Colon (tissue), 2 donors: Measurements from ENCODE around the gene CASK.

Experiments used
- FAIRE-seq: peaks from 2 replicates; lab custom pipeline; 2012; peaks lifted over from hg19 to GRCh38; lab: Jason Lieb, UNC
- donor health status: control.
- donor health status: control.

CASK gene

DNA sequence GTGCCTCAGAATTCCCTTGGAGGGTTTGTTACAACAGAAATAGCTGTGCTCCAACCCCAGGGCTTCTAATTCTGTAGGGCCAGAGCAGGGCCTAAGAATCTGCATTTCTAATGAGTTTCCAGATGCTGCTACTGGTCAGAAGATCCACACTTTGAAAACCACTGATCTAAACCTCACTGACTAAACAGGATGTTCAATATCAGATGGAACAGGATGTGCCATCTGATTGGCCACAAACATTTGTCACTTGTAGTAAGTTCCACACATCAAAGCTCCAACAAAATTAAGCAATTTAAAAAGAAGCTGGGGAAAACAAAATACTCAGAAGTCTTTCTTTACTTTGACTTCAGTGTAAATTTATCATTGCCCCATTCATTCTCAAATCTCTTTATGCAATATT is 14.3 kb downstream of the CASK start:
- FAIRE-seq = peak; percentile 61

DNA sequence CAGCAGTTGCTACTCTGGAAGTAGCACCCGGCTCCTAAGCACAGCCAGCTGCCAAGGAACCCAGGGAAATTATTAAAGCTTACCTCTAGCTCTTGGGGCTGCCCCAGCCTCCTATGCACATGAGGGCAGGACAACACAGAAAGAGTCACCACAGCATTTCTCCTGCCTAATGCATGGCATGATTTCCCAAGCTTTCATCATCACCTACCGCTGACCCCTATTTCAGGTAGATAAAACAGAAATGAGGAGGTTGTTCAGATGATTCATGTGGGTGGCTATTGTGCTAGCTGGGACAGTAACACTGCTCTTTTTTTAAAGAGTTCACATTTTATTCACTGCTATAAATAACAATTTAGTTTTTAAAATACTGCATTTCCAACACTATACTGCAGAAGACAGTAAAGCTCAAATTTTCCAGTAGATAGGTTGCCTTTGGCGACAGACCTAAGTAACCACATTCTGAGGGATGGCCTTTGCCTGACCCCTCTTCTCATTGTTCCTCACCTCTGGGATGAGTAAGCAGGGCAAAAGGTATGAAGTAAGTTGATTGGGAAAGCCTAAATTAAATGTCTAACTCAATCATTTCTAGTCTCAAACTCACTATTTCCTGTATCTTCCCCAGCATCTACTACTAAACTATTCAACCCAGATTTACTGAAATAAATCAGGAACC is 16.7 kb downstream of the CASK start:
- FAIRE-seq = no peak

- FAIRE-seq = no peak
These were observed 19.8 kb downstream of the CASK start for GRCh38 chrX:41903544-41903943.

DNA sequence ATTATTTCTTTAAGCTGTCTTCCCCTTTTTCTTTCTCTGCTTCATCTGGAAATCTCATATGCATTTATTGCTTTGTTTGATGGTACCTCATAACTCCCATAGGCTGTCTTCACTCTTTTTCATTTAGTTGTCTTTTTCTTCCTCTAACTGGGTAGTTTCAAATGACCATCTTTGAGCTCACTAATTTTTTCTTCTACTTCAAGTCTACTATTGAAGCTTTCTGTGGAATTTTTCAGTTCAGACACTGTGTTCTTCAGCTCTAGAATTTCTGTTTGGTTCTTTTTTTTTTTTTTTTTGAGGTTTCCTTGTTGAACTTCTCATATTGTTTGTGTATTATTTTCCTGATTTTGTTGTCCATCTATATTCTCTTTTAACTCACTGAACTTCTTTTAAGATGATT is 23.0 kb downstream of the CASK start:
- peak; percentile 53 for FAIRE-seq

DNA sequence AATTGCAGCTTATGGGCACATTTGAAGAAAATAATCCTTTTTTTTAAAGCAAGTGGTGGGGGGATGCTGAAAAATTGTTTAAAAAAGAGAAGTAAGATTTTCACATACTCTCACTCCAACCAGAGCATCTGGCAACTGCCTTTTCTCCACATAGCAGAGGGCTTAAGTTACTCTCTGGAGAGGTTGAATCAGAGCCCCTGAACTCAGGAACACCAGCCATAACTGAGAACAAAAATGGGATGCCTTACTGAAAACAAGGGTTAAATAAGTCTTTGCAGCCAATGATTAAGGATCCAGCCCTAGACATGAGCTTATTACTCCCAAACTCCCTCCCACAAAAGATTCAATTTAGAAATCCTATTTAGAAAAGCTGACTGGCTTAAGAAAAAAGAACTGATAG is 27.5 kb downstream of the CASK start:
- FAIRE-seq = no peak

DNA sequence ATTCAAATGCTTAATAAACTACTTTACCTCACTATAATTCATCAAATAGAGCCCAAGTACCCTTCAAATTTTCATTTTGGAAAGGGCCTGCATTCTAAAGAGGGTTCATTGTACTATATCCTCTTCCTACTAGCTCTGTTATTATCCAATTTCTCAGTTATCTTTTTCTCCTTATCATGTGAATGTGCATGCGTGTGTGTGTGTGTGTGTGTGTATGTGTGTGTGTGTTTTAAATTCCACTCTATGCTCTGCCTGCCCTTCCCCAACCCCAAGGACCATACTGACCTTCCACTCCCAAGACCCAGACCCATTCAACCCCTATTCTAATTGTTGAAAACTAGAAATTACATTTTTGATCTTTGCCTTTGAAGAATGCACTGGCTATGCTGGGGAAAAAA is 33.3 kb downstream of the CASK start:
- FAIRE-seq = no peak

DNA sequence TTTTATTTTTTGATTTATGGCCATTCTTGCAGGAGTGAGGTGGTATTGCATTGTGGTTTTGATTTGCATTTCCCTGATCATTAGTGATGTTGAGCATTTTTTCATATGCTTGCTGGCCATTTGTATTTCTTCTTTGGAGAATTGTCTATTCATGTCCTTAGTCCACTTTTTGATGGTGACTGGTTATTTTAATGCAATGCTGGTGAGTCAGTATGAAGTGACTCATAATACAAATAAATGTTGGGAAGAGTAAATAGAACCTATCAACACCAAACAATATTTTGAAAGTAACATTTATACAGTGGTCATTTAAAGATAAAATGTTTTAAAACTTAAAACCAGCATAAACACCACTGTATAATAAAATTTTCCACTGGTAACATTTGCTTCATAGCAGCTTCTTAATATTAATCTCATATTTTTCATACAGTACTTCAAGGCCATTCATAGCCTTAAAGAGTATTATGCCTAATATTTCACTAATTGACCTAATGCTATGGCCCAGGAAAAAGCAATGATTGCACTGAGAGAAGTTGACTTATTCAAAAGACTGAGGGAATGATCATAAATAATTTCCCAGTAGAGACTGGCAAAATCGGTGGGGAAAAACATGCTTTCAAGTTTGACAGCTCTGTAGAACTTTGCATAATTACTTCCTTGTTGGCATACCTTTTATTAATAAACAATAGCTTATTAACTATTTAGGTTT is 33.9 kb downstream of the CASK start:
- FAIRE-seq = no peak

DNA sequence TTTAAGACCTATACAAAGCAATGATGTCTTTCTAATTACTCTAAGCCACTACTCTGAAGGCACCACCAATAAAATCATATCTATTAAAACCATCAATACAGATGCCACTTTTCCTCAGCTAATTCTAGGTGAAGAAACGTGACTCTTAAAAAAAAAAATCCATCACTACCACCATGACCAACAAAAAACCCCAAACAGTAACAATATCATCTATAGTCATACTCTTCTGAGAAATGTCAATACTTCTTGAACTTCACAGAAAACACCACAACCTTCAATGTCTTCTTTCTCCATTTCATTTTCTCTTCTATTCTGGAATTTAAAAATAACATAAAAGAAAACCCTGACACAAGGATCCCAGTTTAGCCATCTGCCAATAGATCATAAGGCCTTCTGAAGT is 35.7 kb downstream of the CASK start:
- no peak for FAIRE-seq

DNA sequence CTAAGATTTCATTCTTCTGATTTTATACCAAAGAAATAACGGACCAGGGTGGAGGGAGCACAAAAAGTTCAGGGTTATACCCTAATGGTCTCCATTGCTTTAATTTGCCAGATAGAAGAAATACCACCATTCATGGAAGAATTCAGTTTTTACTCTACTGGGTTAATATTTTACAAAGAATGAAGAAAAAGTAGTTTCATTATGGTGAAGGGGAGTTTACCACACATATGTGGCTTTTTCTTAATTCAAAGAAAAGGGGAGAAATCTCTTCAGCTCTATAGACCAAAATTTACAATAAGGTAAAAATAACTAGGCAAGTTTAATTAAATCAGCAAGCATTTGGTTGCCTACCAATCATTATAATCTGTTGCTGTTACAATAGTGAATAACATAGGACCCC is 37.6 kb downstream of the CASK start:
- no peak for FAIRE-seq

GRCh38 chrX:41881166-41881565 is 42.2 kb downstream of the CASK start:
- FAIRE-seq = no peak

DNA sequence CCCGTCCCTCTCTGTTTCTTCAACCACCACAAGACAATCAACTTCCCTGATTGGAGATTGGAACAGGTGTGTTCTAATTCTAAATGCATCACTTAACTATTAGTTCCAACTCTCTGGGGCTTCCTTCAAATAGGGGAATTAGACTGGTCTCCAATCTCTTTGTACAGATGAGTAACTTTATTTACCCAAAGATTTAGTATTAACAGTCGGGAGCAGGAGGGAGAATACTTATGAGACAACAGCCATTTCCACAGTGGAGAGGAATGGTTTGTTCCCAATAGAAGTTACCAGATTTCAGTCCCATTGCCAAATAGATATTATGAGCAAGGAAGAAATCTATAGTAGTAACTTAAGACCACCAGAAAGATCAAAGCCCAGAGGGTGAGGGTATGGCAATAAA is 46.2 kb downstream of the CASK start:
- FAIRE-seq = no peak

GRCh38 chrX:41875142-41875541 is 48.2 kb downstream of the CASK start:
- FAIRE-seq = no peak

DNA sequence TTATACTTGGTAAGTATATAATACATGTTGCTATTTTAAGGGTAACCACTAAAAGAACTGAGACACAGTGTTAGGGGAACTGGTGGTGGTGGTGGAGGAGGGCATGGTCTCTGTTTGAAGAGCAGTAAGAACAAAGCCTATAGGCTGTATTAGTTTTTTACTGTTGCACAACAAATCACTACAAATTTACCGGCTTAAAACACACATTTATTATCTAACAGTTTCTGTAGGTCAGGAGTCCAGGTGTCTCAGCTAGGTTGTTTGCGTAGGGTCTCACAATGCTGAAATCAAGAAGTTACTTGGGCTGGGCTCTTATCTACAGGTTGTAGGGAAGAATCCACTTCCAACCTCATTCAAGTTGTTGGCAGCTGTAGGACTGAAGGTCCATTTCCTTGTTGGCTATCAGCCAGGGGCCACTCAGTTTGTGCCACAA is 52.6 kb downstream of the CASK start:
- no peak for FAIRE-seq

DNA sequence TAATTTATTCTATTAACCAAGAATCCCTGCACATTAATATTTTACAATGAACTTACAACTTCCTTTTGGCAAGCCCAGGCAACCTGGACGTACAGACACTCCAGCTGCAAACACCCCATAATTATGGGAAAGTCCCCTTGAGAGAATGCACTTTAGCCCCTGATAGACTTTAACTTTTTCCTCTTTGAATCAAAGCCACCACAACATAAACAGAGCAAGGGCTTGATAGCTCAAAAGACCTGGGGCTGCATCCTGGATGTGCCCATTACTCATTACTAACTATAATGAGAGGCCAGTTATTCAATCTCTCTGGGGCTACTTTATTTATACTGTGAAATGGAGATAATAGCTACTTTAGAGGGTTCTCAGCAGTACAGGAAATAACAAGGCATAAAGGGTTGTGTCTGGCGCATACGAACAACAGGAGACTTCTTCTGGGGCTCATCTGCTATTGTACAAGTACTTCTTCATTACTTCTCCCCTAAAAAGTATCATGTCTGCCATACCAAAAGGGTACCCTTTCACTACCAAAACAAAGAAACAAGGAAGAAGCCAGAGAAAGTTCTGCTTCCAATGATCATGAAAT is 54.9 kb downstream of the CASK start:
- FAIRE-seq = no peak

GRCh38 chrX:41863343-41864203 is 59.8 kb downstream of the CASK start:
- peak; percentile 92 for FAIRE-seq

- no peak for FAIRE-seq
These were observed 60.7 kb downstream of the CASK start for GRCh38 chrX:41862562-41863184.

- no peak for FAIRE-seq
These were observed 65.1 kb downstream of the CASK start for GRCh38 chrX:41858161-41858775.

DNA sequence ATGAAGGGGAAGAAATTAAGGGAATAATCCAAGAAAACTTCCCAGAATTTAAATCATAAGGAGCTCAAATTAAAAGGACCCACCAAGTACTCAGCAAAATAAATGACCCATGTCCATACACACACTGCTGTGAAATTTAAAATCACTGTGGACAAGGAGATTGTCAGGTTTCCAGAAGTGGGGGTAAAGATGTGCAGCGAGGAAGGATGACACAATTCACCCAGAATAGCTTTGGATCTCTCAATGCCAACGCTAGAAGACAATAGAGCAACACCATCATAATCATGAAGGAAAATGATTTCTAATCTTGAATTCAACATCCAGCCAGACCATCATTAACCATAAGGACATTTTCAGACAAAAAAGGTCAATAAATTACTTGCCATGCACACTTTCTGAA is 65.7 kb downstream of the CASK start:
- FAIRE-seq = no peak

DNA sequence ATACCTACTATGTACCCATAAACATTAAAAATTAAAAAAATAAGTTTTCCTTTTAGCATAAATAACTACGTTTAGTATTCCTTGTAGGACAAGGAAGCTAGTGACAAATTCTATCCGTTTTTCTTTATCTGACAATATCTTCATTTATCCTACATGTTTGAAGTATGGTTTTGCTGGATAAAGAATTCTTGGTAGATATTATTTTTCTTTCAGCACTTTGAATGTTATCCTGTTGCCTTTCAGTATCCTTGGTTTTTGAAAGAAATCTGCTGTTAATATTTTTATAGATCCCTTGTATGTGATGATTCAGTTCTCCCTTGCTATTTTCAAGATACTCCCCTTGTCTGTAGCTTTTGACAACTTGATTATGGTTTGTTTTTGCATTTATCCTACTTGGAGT is 76.6 kb downstream of the CASK start:
- no peak for FAIRE-seq

GRCh38 chrX:41837270-41837944 is 85.9 kb downstream of the CASK start:
- peak; percentile 94 for FAIRE-seq

DNA sequence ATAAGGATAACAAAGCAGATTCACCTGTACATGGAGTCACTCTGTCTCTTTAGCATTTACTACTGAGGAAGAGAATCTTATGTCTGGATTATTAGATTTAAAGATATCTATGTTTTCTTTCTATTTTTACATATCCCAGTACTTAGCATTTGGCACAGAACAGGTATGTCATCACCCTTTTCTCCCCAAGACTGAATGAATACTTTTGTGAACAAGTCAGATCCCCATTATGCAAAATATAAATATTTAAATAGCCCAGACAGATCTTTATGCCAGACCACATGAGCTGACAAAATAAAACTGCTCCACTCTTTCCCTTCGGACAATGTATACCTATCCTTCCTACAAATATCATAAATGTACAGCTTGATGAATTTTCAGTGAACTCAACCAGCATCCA is 94.5 kb downstream of the CASK start:
- no peak for FAIRE-seq
